CD1c-positive myeloid dendritic cell (primary cell): ENCODE results near the gene MAP3K3.
"Not testable (repeated sequence)": the region's sequence is repeated elsewhere in the genome, so short reads cannot be mapped to it uniquely, and the experiment has no call there.

ENCODE experiments used
- DNase-seq: peaks from one replicate; pipeline ENCODE4 v3.0.0-alpha.2; 2016; ENCODE audit errors: extremely low spot score

Gene MAP3K3

DNA sequence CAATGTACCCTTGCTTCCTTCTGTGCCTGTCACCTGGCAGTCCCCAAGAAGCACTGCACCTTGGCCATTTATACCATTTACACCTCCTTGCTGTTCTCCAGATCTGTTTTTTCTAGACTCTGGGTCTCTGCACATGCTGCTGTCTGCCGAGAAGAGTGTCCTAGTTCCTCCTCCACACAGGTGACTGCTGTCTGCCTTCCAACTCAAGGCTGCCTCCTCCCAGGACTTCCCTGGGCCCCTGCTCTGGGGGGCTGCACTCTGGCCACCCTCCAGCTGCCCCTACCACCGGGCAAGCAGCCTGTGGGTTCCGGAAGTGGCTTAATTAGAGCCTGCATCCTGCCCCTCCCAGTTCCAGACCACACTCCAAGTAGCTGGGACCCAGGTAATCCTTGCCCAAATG lies 83.4 kb downstream of the MAP3K3 start:
- DNase-seq = no peak

DNA sequence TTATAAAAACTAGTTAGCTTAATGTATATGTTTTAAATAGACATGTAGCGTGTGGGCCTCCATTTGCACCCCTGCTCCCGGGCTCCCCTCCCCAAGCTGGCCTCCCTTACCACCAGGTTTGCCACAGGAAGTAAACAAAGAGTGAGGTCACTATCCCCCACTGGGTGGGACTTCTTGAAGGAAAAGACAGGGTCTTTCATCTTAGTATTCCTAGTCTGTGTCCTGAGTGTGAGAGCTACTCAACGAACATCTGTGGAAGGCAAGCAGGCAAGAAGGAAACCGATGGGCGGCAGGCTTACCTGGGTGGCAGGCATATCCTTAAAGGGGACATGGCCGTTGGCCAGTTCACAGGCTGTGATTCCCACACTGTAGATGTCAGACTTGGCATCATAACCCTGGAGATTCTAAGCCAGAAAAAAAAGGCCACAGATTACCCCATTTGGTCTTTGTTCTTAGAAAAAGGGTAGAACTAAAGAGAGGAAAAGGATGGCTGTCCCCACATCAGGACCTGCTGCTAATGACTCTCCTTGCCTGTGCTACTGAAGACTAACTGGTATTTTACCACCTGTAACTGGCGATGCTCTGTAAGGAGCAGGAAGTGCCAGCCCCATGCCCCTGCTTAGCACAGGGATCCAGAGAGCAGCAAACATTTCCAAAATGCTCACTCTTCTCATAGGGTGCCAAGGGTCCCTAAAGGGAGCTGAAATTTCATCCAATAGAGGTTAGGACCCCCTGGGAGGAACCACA lies 84.3 kb downstream of the MAP3K3 start:
- DNase-seq = no peak

GRCh38 chr17:63707151-63707550 lies 84.9 kb downstream of the MAP3K3 start:
- DNase-seq = no peak

DNA sequence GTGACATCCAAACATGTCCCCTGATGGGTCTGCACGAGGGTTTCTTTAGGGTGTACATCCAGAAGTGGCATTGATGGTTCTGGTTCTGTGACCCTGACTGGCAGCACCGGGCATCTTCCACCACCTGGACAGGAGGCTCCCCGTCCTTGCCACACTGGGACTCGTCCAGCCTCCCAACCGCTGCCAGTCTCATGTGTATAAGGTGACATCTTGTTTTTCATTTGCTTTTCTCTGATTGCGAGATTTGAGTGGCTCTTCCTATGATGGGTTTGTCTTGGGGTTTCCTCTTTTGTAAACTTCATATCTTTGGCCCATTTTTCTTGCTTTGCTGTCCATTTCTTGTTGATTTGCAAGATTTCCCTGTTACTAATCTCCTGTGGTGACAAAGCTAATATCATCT lies 86.9 kb downstream of the MAP3K3 start:
- no peak for DNase-seq

DNA sequence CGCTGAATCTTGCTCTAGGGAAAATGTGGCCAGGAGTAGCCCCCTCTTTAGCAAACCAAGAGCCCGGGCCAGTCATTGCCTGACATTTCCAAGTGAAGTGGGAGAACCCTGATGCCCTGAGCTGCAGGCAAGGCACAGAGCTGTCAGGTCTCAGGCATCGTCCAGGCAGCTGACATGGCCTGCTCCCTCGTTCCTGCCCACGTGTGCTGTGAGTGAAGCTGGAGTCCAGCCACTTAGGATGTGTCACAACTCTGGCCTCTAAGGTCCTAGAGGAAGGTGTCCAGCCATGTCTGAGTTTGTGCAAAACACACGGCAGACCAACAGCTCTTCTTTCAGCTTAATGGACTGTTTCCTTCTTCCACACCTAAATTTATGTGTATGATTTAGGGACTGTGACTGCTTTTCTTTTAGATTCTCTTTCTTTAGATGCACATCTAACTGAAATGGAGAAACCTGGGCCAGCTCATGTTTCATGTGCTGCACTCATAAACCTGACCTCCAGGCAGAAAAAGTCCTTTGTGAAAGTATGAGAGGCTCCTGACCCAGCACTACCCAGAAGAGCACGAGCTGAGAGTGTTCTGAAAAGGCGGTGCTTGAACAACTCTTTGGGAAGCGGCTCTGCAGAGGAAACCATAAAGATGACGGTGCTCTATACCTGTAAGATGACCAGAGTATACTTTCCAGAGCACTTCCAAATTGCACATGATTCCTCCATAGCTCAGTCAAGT lies 92.5 kb downstream of the MAP3K3 start:
- no peak for DNase-seq

GRCh38 chr17:63716426-63716825 lies 94.2 kb downstream of the MAP3K3 start:
- DNase-seq = no peak

- DNase-seq = no peak
Measured at GRCh38 chr17:63718988-63719387, 96.8 kb downstream of the MAP3K3 start.

- not testable (repeated sequence) for DNase-seq
Measured at GRCh38 chr17:63720194-63720593, 98.0 kb downstream of the MAP3K3 start.

DNA sequence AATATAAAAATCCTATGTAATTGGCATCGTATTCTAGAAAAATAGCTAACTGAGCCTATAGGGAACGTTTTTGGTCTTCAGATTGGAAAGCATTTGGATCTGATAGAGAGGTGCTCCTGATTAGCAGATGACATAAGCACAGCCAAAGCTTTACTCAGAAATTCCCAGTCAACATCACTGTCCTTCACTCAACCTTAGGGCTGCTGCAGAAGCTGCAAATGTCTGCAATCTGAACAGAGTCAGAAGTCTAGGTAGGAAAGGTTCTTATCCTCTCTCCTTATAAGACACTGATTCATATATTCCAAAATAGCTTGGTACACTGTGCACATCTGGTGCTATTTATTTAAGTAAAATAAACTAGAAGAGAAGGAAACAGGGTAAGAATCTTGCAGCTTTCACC lies 100.2 kb downstream of the MAP3K3 start:
- DNase-seq = no peak

GRCh38 chr17:63735691-63736090 lies 113.5 kb downstream of the MAP3K3 start:
- DNase-seq = peak; percentile 35

DNA sequence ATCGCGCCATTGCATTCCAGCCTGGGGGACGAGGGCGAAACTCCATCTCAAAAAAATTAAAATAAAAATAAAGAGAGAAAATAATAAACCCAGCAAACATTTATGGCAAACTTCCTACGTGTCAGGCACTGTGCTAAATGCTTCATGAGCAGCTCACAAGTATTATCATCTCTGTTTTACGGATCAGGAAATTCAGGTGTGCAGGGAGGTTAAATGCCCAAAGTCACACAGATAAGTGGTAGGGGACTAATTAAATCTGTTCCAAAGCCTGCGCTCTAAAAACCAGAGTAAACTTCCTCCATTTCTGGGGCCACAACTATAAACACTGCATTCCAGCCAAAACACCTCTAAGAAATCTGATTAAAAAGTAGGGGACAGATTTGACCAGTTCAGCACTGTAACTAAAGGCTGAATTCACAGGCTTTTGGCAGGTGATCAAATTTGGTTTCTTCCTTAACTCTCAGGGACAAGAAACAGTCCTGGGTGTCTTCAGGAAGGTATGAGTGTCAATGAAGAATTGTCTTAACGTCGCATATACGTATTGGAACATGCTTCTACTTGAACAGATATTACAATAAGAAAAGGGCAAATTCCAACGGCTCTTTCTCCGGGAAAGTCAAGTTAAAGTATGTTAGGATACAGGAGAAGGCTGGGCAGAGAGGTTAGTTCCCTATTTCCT lies 118.4 kb downstream of the MAP3K3 start:
- peak; percentile 15 for DNase-seq

GRCh38 chr17:63741143-63741407 lies 118.9 kb downstream of the MAP3K3 start:
- peak; percentile 45 for DNase-seq

DNA sequence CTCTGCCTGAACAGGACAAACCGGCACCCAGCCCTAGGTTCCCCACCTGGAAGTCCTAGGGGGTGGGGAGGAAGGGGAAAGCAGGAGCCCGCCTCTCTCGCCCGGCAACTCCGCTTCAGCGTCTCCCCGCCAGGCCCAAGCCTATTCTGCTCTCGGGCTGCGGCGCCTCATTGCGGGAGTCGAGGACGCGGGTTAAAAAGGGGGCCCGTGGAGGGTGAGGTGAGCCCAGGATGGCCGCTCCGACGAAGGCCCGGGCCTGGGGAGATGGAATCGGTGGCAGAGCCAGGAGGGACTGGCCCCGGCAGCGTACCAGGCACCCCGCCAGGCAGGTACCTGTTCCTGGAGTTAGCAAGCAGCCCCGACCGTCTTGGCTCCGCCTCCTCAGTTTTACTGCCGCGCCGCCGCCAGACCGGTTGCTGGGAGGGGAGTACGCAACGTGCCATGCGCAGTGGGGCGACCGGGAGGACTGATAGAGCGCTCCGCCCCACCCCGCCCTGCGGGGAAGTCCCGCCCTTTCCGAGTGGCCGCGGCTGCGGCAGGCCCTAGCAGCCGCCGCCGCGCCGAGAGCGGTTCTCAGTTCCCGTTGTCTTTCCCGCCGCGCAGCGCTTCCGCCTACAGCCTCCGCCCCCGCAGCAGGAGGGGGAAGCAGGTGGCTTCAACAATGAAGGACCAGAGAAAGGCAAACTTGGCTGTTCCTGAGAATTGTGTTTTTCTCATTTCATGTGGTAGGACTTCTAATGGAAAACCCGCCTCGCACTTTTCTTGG lies 119.4 kb downstream of the MAP3K3 start, which contains the start of gene STRADA:
Gene STRADA (minus strand): TSS at position 392 of the 766 bp plus-strand sequence. CDS start 13,430 bp downstream, outside the sequence.
- DNase-seq = peak; percentile 99
